AG20443 (cell line): Measurements from ENCODE around the gene GGPS1.
"Not testable (repeated sequence)": the region's sequence is repeated elsewhere in the genome, so short reads cannot be mapped to it uniquely, and the experiment has no call there.

ENCODE experiments used
- DNase-seq: peaks from one replicate; pipeline ENCODE4 v3.0.0; 2012; ENCODE audit warnings: low spot score, mixed read lengths

Gene GGPS1

GRCh38 chr1:235339746-235340145 is 11.4 kb downstream of the GGPS1 start:
- no peak for DNase-seq

GRCh38 chr1:235341334-235341733 is 13.0 kb downstream of the GGPS1 start:
- DNase-seq, result no peak

GRCh38 chr1:235342039-235342438 is 13.7 kb downstream of the GGPS1 start:
- DNase-seq, result no peak

GRCh38 chr1:235342471-235342870 is 14.1 kb downstream of the GGPS1 start:
- no peak for DNase-seq

- DNase-seq, result no peak
Measured at GRCh38 chr1:235343726-235344125, 15.4 kb downstream of the GGPS1 start.

GRCh38 chr1:235351441-235351840 is 23.1 kb downstream of the GGPS1 start:
- DNase-seq, result no peak

GRCh38 chr1:235351898-235352297 is 23.5 kb downstream of the GGPS1 start:
- no peak for DNase-seq

- no peak for DNase-seq
Measured at GRCh38 chr1:235357485-235358373, 29.4 kb downstream of the GGPS1 start.

GRCh38 chr1:235358899-235359298 is 30.5 kb downstream of the GGPS1 start:
- no peak for DNase-seq

- DNase-seq, result not testable (repeated sequence)
Measured at GRCh38 chr1:235364189-235364588, 35.8 kb downstream of the GGPS1 start.

GRCh38 chr1:235366286-235366685 is 37.9 kb downstream of the GGPS1 start:
- no peak for DNase-seq

- DNase-seq, result peak; percentile 99
Measured at GRCh38 chr1:235367000-235367908, 38.9 kb downstream of the GGPS1 start, which contains the start of gene TBCE. TBCE (plus strand) TSS chr1:235367427; CDS start chr1:235380050, 12,623 bp downstream.

GRCh38 chr1:235368428-235368827 is 40.1 kb downstream of the GGPS1 start:
- DNase-seq, result no peak

- DNase-seq, result no peak
Measured at GRCh38 chr1:235369802-235370201, 41.4 kb downstream of the GGPS1 start.

- no peak for DNase-seq
Measured at GRCh38 chr1:235375919-235376605, 47.7 kb downstream of the GGPS1 start.

GRCh38 chr1:235378134-235378735 is 49.9 kb downstream of the GGPS1 start:
- not testable (repeated sequence) for DNase-seq

GRCh38 chr1:235381955-235382739 is 53.8 kb downstream of the GGPS1 start:
- DNase-seq, result not testable (repeated sequence)

- not testable (repeated sequence) for DNase-seq
Measured at GRCh38 chr1:235385633-235386032, 57.3 kb downstream of the GGPS1 start.

GRCh38 chr1:235391874-235392273 is 63.5 kb downstream of the GGPS1 start:
- DNase-seq, result no peak
